Vagina (tissue), 2 donors: ENCODE data around the gene ALG12.

ENCODE experiments used
- CTCF ChIP-seq, 3 experiments: fragments of 450-650 bp in 2 of 3; fragments of 200-600 bp in 1 of 3; sonication (generic) in 1 of 3; IDR thresholded peaks; one replicate each; pipeline ENCODE4 v1.5.1; 2017 to 2019; ENCODE audit warnings: antibody characterized with exemption in 3 of 3, mild to moderate bottlenecking in 2 of 3, moderate library complexity in 2 of 3
- POLR2AphosphoS5 ChIP-seq, 2 donors: sonication (generic); formaldehyde crosslinking; IDR thresholded peaks; one replicate each; pipeline ENCODE4 v1.9.0; 2017; ENCODE audit warnings: antibody characterized with exemption in 2 of 2, mild to moderate bottlenecking in 2 of 2, low read depth in 1 of 2; ENCODE audit not compliant: insufficient read depth in 1 of 2

- no peak for TF ChIP-seq POLR2AphosphoS5 (IDR thresholded peaks at IDR 0.05; ENCODE audit: insufficient read depth in 1 of 2, low read depth in 1 of 2)
- no peak for TF ChIP-seq CTCF (IDR thresholded peaks at IDR 0.05)
Observed at GRCh38 chr22:49957826-49958365, 39.7 kb upstream of the ALG12 start.
